GM18498 (cell line): ENCODE measurements around the gene RSU1.

Source experiments
- ATAC-seq: cut with Tn5 transposase; IDR thresholded peaks from one replicate; pipeline ENCODE4 v1.9.1; 2021; ENCODE audit warnings: mild to moderate bottlenecking, moderate library complexity; ENCODE audit not compliant: unreplicated experiment

The RSU1 gene

GRCh38 chr10:16745061-16745460, 72.2 kb downstream of the RSU1 start:
- ATAC-seq = no peak

- no peak for ATAC-seq
Measured at GRCh38 chr10:16742165-16742960, 74.9 kb downstream of the RSU1 start.

- ATAC-seq = no peak
Measured at GRCh38 chr10:16741540-16741939, 75.7 kb downstream of the RSU1 start.

GRCh38 chr10:16737420-16737819, 79.8 kb downstream of the RSU1 start:
- ATAC-seq = no peak

- ATAC-seq = no peak
Measured at GRCh38 chr10:16735671-16736070, 81.6 kb downstream of the RSU1 start.

GRCh38 chr10:16732376-16732775, 84.8 kb downstream of the RSU1 start:
- no peak for ATAC-seq

GRCh38 chr10:16728266-16728665, 89.0 kb downstream of the RSU1 start:
- no peak for ATAC-seq

GRCh38 chr10:16727666-16728065, 89.6 kb downstream of the RSU1 start:
- no peak for ATAC-seq

- ATAC-seq = no peak
Measured at GRCh38 chr10:16724509-16724908, 92.7 kb downstream of the RSU1 start.

- ATAC-seq = no peak
Measured at GRCh38 chr10:16720812-16721211, 96.4 kb downstream of the RSU1 start.

GRCh38 chr10:16717622-16718395, 99.4 kb downstream of the RSU1 start:
- no peak for ATAC-seq

GRCh38 chr10:16716051-16716450, 101.2 kb downstream of the RSU1 start:
- ATAC-seq = no peak

- no peak for ATAC-seq
Measured at GRCh38 chr10:16713290-16713689, 103.9 kb downstream of the RSU1 start.

- no peak for ATAC-seq
Measured at GRCh38 chr10:16712883-16713282, 104.3 kb downstream of the RSU1 start.

GRCh38 chr10:16700331-16700730, 116.9 kb downstream of the RSU1 start:
- ATAC-seq = no peak

GRCh38 chr10:16699435-16700057, 117.7 kb downstream of the RSU1 start:
- ATAC-seq = no peak

GRCh38 chr10:16698461-16698860, 118.8 kb downstream of the RSU1 start:
- no peak for ATAC-seq

GRCh38 chr10:16690417-16690816, 126.8 kb downstream of the RSU1 start:
- no peak for ATAC-seq

- ATAC-seq = no peak
Measured at GRCh38 chr10:16689696-16690095, 127.5 kb downstream of the RSU1 start.

- no peak for ATAC-seq
Measured at GRCh38 chr10:16689227-16689626, 128.0 kb downstream of the RSU1 start.

- no peak for ATAC-seq
Measured at GRCh38 chr10:16686054-16686902, 130.9 kb downstream of the RSU1 start.
